ENCODE measurements around the gene CCDC88C.

GRCh38 chr14:91379579-91379932, 38.1 kb downstream of the CCDC88C start:
- TF ChIP-seq, protein P1, sequence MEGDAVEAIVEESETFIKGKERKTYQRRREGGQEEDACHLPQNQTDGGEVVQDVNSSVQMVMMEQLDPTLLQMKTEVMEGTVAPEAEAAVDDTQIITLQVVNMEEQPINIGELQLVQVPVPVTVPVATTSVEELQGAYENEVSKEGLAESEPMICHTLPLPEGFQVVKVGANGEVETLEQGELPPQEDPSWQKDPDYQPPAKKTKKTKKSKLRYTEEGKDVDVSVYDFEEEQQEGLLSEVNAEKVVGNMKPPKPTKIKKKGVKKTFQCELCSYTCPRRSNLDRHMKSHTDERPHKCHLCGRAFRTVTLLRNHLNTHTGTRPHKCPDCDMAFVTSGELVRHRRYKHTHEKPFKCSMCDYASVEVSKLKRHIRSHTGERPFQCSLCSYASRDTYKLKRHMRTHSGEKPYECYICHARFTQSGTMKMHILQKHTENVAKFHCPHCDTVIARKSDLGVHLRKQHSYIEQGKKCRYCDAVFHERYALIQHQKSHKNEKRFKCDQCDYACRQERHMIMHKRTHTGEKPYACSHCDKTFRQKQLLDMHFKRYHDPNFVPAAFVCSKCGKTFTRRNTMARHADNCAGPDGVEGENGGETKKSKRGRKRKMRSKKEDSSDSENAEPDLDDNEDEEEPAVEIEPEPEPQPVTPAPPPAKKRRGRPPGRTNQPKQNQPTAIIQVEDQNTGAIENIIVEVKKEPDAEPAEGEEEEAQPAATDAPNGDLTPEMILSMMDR (IDR thresholded peaks at IDR 0.05) = no peak
- no peak for TF ChIP-seq EP300 (IDR thresholded peaks at IDR 0.05)

Measured in upper lobe of left lung (tissue), 4 donors.